ENCODE measurements around the gene MYEF2. TPM values are rescaled to one million over a fixed set of nuclear protein-coding genes. Genes with fewer than 3 reads are reported as not detected.

The MYEF2 gene
- total and polyA plus RNA-seq, 2 of the 8 experiments (the other 6 are each of a cell fraction or from before 2014, with no cell fraction given) = 18.9 to 79.2 TPM

- H4K20me1 ChIP-seq (replicated peaks in 1 of 2; ENCODE audit: control insufficient read depth in 1 of 2, insufficient read depth in 2 of 2, low read length in 2 of 2) = no peaks in the 10 kb centered on the region
- H3K27ac ChIP-seq (ENCODE audit: low read depth, low read length) = no peak overlapping the region
- H3K56ac ChIP-seq (replicated peaks; ENCODE audit: insufficient read length, low read depth, low read length) = no peak overlapping the region
- no peak overlapping the region for H3K14ac ChIP-seq (ENCODE audit: insufficient read length)
- H4K8ac ChIP-seq (ENCODE audit: extremely low read depth, insufficient read depth, low read length) = no peak overlapping the region
- H3K79me1 ChIP-seq (ENCODE audit: low read depth, low read length) = no peaks in the 10 kb centered on the region
- FAIRE-seq (no peak), DNase-seq (ENCODE audit: low read depth in 1 of 2, low spot score in 2 of 2) (no peak)
- no peak overlapping the region for H3K4me3 ChIP-seq (ENCODE audit: extremely low read depth in 1 of 4, insufficient read depth in 2 of 4, low read depth in 3 of 4, low read length in 4 of 4)
- no peak overlapping the region for H3K4me2 ChIP-seq (ENCODE audit: insufficient read depth in 1 of 2, low read depth in 2 of 2, low read length in 2 of 2)
- 82% methylated on average over 5 of the region's 5 CpGs; no CpG with 5 or more reads in 1 of the 2 experiments for WGBS, 2 experiments (ENCODE audit: extremely low coverage in 1 of 2, insufficient coverage in 1 of 2, insufficient read length in 1 of 2, insufficient replicate concordance in 2 of 2, low coverage in 1 of 2, low lambda C conversion rate in 2 of 2, missing lambda C conversion rate in 1 of 2)
- no peak overlapping the region for H2BK5ac ChIP-seq (ENCODE audit: low read depth, low read length)
- no peak overlapping the region for H2BK120ac ChIP-seq (replicated peaks; ENCODE audit: low read depth, low read length)
- no peaks in the 10 kb centered on the region for H3K4me1 ChIP-seq (replicated peaks in 1 of 4; ENCODE audit: control insufficient read depth in 3 of 4, insufficient read depth in 4 of 4, low read length in 3 of 4)
- no peak overlapping the region for H3K4ac ChIP-seq (replicated peaks; ENCODE audit: insufficient read length, low read depth, low read length)
- H3K36me3 ChIP-seq (ENCODE audit: control insufficient read depth in 2 of 4, insufficient read depth in 4 of 4, low read length in 3 of 4) = no peaks in the 10 kb centered on the region
- H3K18ac ChIP-seq (ENCODE audit: extremely low read depth, low read length) = no peak overlapping the region
- no peaks in the 10 kb centered on the region for H3K9me3 ChIP-seq (ENCODE audit: insufficient read depth in 2 of 2, low read depth in 1 of 2, low read length in 1 of 2)
- no peak overlapping the region for H2BK15ac ChIP-seq (ENCODE audit: low read length)
- ChIA-PET CTCF (ENCODE audit: partially characterized antibody) (interaction anchor here (0.6 to 1.9 kb wide), 3 partner anchors 9 to 536 kb away, joined by 3 to 5 read pairs (median 4); no protein-coding TSS in a partner anchor), POLR2A (ENCODE audit: partially characterized antibody) (no interaction called here)
- no peak overlapping the region for H4K91ac ChIP-seq (replicated peaks; ENCODE audit: insufficient read length, low read length)
- H3K23me2 ChIP-seq (ENCODE audit: low read depth, low read length) = no peaks in the 10 kb centered on the region
- no peak for TF ChIP-seq ATF2 (IDR thresholded peaks at IDR 0.05; ENCODE audit: low read length)
- H3K23ac ChIP-seq (ENCODE audit: insufficient read length) = no peak overlapping the region
- no peak overlapping the region for H2AK5ac ChIP-seq (ENCODE audit: low read depth, low read length)
- H2BK12ac ChIP-seq (ENCODE audit: low read depth, low read length) = no peak overlapping the region
- no peaks in the 10 kb centered on the region for H3K27me3 ChIP-seq (replicated peaks in 1 of 4; ENCODE audit: control insufficient read depth in 3 of 4, extremely low read depth in 1 of 4, insufficient read depth in 3 of 4, low read length in 3 of 4)
- H3K9ac ChIP-seq (replicated peaks in 1 of 4; ENCODE audit: extremely low read depth in 1 of 4, low read depth in 3 of 4, low read length in 3 of 4) = no peak overlapping the region
- H4K5ac ChIP-seq (ENCODE audit: insufficient read length, low read depth, low read length) = no peak overlapping the region
- H2AFZ ChIP-seq (ENCODE audit: low read length) = no peak overlapping the region
- no peaks in the 10 kb centered on the region for H3K79me2 ChIP-seq (ENCODE audit: control insufficient read depth in 1 of 2, insufficient read depth in 2 of 2, low read length in 2 of 2)
- H2BK20ac ChIP-seq (ENCODE audit: low read length) = no peak overlapping the region
Measured at GRCh38 chr15:48119277-48119676, 58.8 kb downstream of the MYEF2 start.
